Spinal cord (tissue), 10 donors: ENCODE measurements around the gene MARCHF3. TPM values are rescaled to one million over a fixed set of nuclear protein-coding genes. Genes with fewer than 3 reads are reported as not detected.

Experiments
- DNase-seq, 6 donors: peaks; one replicate each; pipeline versions ENCODE4 v3.0.0 to v3.0.0-alpha.2; 2013 to 2015; ENCODE audit warnings: low spot score in 6 of 6, low read depth in 4 of 6
- H3K27ac ChIP-seq: one replicate; pipeline ENCODE4 v1.5.1; 2013; ENCODE audit warnings: low read depth, low read length, control low read depth
- H3K27me3 ChIP-seq: one replicate; pipeline ENCODE4 v1.6.1; 2013; ENCODE audit warnings: low read length; ENCODE audit not compliant: control insufficient read depth, insufficient read depth
- H3K36me3 ChIP-seq: one replicate; pipeline ENCODE4 v1.6.1; 2013; ENCODE audit warnings: low read length; ENCODE audit not compliant: control insufficient read depth, insufficient read depth
- H3K4me1 ChIP-seq: one replicate; pipeline ENCODE4 v1.6.1; 2013; ENCODE audit warnings: low read length; ENCODE audit not compliant: control insufficient read depth, insufficient read depth
- H3K4me3 ChIP-seq: one replicate; pipeline ENCODE4 v1.5.1; 2013; ENCODE audit warnings: low read depth, low read length, control low read depth
- H3K9me3 ChIP-seq: one replicate; pipeline ENCODE4 v1.6.1; 2013; ENCODE audit warnings: low read length; ENCODE audit not compliant: control insufficient read depth, insufficient read depth
- WGBS: methylation state at CpG from one replicate; pipeline ENCODE4 v1.1.5; 2013; ENCODE audit warnings: missing lambda C conversion rate; ENCODE audit not compliant: insufficient coverage; 5-methylcytosine and 5-hydroxymethylcytosine counted together
- polyA plus RNA-seq, 2 donors: library from polyadenylated mRNA; unstranded; fragments of 120-200 nt; gene quantifications; one replicate each; pipeline ENCODE4 v1.2.1, GENCODE V29; 2013; ENCODE audit not compliant: insufficient read length in 2 of 2
- total RNA-seq, 2 donors: library from RNA; depleted of rRNA in 1 of 2; stranded (reverse); fragments of 120-200 nt in 1 of 2; fragments of >200 nt in 1 of 2; gene quantifications; one replicate each; pipeline versions ENCODE4 v1.2.3 to v1.2.4, GENCODE V29; 2013 to 2014
- donor health status: healthy.

MARCHF3 gene
- total and polyA plus RNA-seq, 4 donors = 21.5 to 27.5 (median 23.8) TPM

DNA sequence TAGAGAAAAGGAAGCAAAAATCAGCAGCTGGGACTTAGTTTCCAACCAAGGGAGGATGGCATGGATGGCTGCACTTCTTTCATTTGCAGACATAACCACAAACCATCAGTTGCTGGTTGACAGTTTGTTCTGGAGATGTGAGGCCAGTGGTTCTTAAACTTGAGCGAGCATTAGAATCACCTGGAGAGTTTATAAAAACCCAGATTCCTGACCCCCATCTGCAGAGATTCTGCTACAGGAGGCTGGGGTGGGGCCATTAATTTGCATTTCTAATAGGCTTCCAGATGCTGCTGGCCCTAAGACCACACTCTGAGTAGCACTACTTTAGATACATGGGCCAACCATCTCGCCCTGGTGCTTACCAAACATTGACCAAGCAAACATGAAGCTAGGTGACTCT, 60.8 kb downstream of the MARCHF3 start:
- H3K4me3 ChIP-seq = no peak overlapping the region
- no peak for DNase-seq
- no peaks in the 10 kb centered on the region for H3K27me3 ChIP-seq
- H3K4me1 ChIP-seq = peaks cover 6% of the 10 kb centered on the region
- no peak overlapping the region for H3K27ac ChIP-seq
- no CpG with 5 or more reads among the region's 2 CpGs for WGBS
- H3K9me3 ChIP-seq = no peaks in the 10 kb centered on the region
- H3K36me3 ChIP-seq = no peaks in the 10 kb centered on the region

DNA sequence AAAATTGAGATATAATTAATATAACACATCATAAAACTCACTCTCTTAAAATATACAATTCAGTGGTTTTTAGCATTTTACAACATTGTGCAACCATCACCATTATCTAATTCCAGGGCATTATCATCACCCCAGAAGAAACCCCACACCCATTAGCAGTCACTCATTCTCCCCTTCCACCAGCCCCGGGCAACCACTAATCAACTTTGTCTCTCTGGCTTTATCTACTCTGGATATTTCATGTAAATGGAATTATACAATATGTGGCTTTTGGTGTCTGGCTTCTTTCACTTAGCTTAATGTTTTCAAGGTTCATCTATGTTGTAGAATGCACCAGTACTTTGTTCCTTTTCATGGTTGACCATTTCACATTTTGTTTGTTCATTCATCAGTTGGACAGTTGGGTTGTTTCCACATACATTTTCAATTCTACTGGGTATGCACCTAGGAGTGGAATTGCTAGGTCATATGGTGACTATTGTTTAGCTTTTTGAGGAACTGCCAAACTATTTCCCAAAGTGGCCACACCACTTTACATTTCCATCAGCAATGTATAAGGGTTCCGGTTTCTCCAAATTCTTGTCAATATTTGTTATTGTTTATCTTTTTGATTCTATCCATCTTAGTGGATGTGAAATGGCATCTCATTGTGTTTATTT, 62.4 kb downstream of the MARCHF3 start:
- H3K9me3 ChIP-seq = no peaks in the 10 kb centered on the region
- H3K4me1 ChIP-seq = peaks cover 6% of the 10 kb centered on the region
- no CpG with 5 or more reads among the region's 2 CpGs for WGBS
- H3K36me3 ChIP-seq = no peaks in the 10 kb centered on the region
- no peak for DNase-seq
- H3K4me3 ChIP-seq = no peak overlapping the region
- H3K27me3 ChIP-seq = no peaks in the 10 kb centered on the region
- H3K27ac ChIP-seq = no peak overlapping the region

DNA sequence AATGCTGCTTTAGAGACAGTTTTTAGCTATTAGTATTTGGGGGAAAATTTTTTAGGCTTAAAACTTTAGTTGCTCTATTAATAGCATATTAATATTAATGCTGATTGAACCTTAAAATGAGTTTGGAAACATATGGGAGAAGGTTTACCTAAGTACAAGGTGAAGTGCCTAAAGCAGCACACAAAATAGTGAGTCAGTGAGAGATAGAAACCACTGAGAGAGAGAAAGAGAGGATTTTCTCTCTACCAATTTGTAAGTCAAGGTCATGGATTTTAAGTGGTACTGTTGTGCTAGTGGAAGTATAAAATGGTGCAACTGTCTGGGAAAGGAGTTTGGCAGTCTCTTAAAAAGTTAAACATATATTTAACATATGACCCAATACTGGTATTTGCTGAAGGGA, 64.9 kb downstream of the MARCHF3 start:
- H3K36me3 ChIP-seq = no peaks in the 10 kb centered on the region
- DNase-seq = no peak
- H3K27ac ChIP-seq = no peak overlapping the region
- no peaks in the 10 kb centered on the region for H3K27me3 ChIP-seq
- H3K9me3 ChIP-seq = no peaks in the 10 kb centered on the region
- no peaks in the 10 kb centered on the region for H3K4me1 ChIP-seq
- no peak overlapping the region for H3K4me3 ChIP-seq

DNA sequence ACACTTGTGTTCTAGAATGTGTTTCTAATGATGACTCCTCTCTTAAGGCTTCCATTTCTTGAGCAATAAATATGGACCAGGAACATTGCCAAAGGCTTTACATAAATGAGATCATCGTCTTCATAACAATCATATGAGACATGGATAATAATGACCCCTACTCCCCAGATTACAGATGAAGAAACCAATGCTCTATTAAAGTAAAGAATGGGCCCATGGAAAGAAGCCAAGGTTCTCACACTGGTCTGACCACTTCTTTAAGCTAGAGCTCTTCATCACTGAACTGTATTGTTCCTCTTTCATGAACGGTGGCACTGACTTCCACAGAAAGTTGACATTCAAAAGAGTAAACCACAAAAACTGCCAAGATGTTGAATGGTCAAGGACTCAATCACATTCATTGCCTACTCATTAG, 65.3 kb downstream of the MARCHF3 start:
- Histone ChIP-seq H3K27me3 (no peaks in the 10 kb centered on the region), H3K9me3 (no peaks in the 10 kb centered on the region), H3K4me1 (no peaks in the 10 kb centered on the region), H3K4me3 (no peak overlapping the region), H3K27ac (no peak overlapping the region), H3K36me3 (no peaks in the 10 kb centered on the region)
- peak in 1 of 6 donors; percentile 17 for DNase-seq
- WGBS = 67% methylated on average over 1 of the region's 2 CpGs

DNA sequence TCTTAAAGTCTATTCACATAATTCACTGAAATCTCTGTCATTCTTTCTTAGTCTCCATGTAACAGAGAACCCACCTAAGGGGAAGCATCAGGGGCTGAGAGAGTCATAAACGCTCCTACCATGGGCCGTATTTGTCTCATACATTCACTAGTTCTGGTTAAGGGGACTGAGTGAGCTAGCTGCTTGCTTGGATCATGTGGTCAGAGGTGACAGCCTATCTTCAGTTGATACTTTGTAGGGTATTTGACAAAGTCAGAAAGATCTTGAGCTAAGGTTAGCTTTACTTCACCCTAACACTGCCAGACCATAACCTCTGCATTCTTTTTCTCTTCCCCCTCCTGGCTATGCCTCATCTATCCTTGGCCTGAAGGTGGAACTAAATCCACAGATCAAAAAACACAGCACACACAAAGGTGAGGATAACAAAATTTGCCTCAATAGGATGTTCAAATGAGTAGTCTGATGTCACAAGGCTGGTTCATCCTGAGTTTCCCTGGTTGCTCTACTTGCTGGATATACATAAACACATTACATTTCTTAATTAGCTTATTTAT, 66.5 kb downstream of the MARCHF3 start:
- Histone ChIP-seq H3K27ac (no peak overlapping the region), H3K36me3 (no peaks in the 10 kb centered on the region), H3K4me3 (no peak overlapping the region), H3K9me3 (no peaks in the 10 kb centered on the region), H3K27me3 (no peaks in the 10 kb centered on the region), H3K4me1 (no peaks in the 10 kb centered on the region)
- DNase-seq = no peak
- no CpG with 5 or more reads among the region's 2 CpGs for WGBS

DNA sequence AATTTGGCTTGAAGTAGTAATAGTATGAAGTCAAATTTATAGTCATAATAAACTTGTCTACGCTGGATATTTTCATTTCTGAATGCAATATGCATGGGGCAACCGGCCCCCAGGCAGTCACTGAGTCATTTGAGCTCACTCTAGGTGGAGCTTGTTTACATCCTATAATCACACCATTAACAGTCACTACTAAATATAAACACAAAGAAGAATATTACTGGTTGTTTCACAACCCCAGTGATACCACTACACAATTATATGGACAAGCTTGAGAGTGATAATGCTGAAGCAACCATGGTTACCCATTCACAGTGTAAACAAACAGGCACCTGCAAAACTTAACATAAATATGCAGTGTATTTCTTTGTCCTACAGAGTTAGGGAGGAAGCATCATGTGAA, 68.7 kb downstream of the MARCHF3 start:
- H3K27me3 ChIP-seq = no peaks in the 10 kb centered on the region
- H3K27ac ChIP-seq = no peak overlapping the region
- DNase-seq = peak in 3 of 6 donors; percentile 12 to 89 (median 25)
- no CpG with 5 or more reads among the region's 2 CpGs for WGBS
- no peaks in the 10 kb centered on the region for H3K36me3 ChIP-seq
- no peak overlapping the region for H3K4me3 ChIP-seq
- no peaks in the 10 kb centered on the region for H3K9me3 ChIP-seq
- no peaks in the 10 kb centered on the region for H3K4me1 ChIP-seq

DNA sequence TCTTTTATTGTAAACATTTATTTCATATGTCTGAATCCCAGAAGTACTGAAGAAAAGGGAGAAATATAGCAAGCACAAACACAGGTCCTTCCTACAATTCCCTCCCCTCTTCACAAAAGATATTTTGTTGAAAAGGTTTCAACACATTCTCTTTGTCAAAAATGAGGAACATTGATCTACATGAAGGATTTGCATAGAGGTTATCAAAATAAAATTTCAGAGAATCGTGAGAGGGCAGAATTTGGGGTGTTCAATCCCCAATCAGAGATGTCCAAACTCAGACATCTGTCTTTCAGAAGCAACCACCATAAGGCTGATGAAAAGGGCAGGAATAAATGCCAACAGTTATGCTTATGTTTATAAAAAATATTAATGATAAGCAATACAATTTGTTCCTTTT, 69.2 kb downstream of the MARCHF3 start:
- H3K4me1 ChIP-seq = no peaks in the 10 kb centered on the region
- no peaks in the 10 kb centered on the region for H3K9me3 ChIP-seq
- H3K4me3 ChIP-seq = no peak overlapping the region
- H3K27me3 ChIP-seq = no peaks in the 10 kb centered on the region
- WGBS = 100% methylated on average over 1 of the region's 1 CpG
- H3K27ac ChIP-seq = no peak overlapping the region
- DNase-seq = no peak
- no peaks in the 10 kb centered on the region for H3K36me3 ChIP-seq

DNA sequence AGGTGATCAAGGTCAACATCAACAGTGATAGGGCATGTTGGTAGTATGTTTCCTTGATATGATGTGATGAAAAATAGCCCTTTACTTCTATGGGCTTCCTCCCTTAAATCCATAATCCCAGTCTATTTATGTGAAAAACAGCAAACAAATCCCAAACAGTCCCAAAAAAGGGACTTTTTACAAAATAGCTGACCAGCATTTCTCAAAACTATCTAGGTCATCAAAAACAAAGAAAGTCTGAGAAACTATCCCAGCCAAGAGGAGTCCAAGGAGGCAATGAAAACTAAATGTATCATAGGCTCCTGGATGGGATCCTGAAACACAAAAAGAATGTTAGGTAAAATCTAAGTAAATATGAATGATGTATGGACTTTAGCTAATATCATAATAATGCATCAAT, 71.2 kb downstream of the MARCHF3 start:
- H3K4me1 ChIP-seq = no peaks in the 10 kb centered on the region
- H3K36me3 ChIP-seq = no peaks in the 10 kb centered on the region
- H3K27me3 ChIP-seq = no peaks in the 10 kb centered on the region
- no peaks in the 10 kb centered on the region for H3K9me3 ChIP-seq
- H3K4me3 ChIP-seq = no peak overlapping the region
- H3K27ac ChIP-seq = no peak overlapping the region
- no peak for DNase-seq

DNA sequence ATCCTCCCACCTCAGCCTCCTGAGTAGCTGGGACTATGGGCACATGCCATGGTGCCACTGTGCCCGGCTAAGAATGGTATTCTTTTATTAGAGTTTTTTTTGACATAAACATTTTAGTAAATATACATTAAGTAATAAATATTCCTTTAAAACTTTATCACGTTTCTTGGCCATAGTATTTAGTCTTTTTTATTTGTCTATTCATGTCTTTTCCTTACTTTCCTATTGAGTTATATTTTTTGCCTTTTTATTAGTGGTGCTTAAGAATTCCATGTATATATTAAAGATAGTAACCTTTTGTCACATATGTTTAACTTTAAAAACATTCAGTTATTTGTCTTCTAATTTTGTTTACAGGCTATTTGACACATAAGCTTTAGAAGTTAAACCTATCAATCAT, 73.4 kb downstream of the MARCHF3 start:
- Histone ChIP-seq H3K4me3 (no peak overlapping the region), H3K27me3 (no peaks in the 10 kb centered on the region), H3K9me3 (no peaks in the 10 kb centered on the region), H3K27ac (no peak overlapping the region), H3K4me1 (no peaks in the 10 kb centered on the region), H3K36me3 (no peaks in the 10 kb centered on the region)
- no CpG with 5 or more reads among the region's 2 CpGs for WGBS
- DNase-seq = no peak

DNA sequence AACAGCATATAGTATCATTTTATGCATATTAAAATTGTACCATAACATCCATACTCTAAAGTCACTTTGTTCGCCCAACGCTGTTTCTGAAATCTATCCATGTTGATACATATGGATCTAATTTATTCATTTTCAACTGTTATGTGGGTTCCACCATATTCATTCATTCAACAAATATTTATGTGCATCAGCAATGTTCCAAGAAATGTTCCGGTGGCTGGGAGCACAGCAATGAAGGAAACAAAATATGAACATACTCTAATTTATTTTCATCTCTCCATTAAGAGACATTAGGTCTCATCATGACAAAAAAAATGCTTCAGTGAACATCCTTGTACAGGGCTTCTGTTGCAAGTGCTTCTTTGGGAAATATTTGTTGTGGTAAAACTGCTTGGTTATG, 75.4 kb downstream of the MARCHF3 start:
- WGBS = no CpG with 5 or more reads among the region's 3 CpGs
- H3K27me3 ChIP-seq = no peaks in the 10 kb centered on the region
- no peaks in the 10 kb centered on the region for H3K9me3 ChIP-seq
- H3K4me3 ChIP-seq = no peak overlapping the region
- DNase-seq = no peak
- no peak overlapping the region for H3K27ac ChIP-seq
- no peaks in the 10 kb centered on the region for H3K36me3 ChIP-seq
- no peaks in the 10 kb centered on the region for H3K4me1 ChIP-seq
